Measurements from ENCODE around the gene VAT1L. TPM values are rescaled to one million over a fixed set of nuclear protein-coding genes. Genes with fewer than 3 reads are reported as not detected.
"Not testable (repeated sequence)": the region's sequence is repeated elsewhere in the genome, so short reads cannot be mapped to it uniquely, and the experiment has no call there.

Gene VAT1L
- total RNA-seq, 1 donor from 2014 or later: 0.23 TPM

DNA sequence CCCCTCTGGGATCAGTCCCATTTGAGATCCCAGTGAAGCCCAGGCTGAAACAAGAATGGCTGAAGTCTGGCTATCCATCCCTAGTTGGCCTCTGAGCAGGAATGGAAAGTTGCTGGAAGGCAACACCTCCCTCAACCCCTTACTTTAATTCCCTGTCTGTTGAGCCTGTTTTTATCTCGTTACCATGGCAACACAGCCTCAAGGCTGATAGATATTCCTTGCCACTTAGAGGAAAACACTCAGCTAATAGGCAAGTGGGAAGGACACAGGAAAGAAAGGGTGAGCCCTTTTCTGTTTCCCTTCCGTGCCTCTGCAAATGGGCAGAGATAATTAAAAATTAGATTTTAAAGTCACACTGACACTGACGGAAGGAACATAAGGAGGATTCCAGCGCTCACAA is 158.5 kb downstream of the VAT1L start:
- ATAC-seq (no peak), DNase-seq (ENCODE audit: low spot score) (no peak)

DNA sequence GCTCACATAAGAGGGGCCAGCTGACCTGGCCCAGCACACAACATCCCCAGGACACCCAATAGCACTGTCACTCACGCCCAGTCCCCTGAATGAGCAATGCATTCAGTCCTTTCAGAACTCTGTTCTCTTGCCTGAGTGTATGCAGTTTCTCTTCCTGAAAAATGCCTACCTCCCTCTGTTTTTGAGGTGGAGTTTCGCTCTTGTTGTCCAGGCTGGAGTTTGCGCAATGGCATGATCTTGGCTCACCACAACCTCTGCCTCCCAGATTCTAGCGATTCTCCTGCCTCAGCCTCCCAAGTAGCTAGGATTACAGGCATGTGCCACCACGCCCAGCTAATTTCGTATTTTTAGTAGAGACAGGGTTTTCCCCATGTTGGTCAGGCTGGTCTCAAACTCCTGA is 159.2 kb downstream of the VAT1L start:
- not testable (repeated sequence) for DNase-seq (ENCODE audit: low spot score); ATAC-seq

DNA sequence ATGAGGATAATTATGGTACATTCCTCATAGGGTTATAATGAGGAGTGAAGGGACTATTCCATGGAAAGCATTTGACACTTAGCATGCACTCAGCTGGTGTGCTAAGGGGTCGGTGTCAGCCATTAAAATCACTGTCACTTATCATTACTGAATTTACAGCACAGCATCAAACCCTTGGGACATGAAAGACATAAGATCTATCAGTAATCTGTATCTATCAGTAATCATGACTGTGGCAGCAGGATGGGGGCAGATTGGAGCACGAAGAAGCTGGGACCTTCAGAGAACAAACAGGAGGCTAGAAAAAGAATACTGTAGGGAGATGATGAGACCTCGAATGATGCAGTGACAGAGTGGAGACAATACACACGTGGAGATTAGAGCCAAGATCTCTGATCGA is 160.5 kb downstream of the VAT1L start:
- ATAC-seq: no peak
- DNase-seq (ENCODE audit: low spot score): no peak

DNA sequence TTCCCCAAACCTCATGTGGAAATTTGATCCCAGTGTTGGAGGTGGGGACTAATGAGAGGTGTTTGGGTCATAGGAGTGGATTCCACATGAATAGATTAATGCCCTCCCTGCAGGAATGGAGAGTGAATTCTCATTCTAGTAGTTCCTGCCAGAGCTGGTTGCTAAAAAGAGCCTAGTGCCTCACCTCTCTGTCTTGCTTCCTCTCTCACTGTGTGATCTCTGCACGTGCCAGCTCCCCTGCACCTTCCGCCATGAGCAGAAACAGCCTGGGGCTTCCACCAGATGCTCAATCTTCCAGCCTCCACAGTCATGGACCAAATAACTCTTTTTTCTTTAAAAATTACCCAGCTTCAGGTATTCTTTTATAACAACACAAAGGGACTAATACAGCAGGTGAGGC is 161.1 kb downstream of the VAT1L start:
- no peak for ATAC-seq
- DNase-seq (ENCODE audit: low spot score): no peak

DNA sequence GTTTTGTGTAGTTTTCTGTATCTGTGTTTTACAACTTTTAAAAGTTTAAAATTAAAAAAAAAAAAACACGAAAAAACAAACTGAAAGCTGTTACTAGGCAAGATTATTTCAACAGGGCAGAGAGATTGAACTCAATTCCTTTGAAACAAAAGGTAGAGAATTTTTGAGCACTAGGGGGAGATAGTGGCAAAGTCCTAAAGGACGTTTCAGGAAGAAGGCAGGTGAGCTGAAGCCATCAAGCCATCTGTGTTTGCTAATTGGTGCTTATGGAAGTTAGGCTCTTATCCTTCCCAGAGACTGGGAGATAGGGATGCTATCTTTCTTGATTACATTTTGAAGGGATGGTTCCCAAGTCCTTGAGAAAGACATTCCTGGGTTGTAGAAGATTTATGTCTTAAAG is 163.4 kb downstream of the VAT1L start:
- ATAC-seq (peak; percentile 82), DNase-seq (ENCODE audit: low spot score) (no peak)

DNA sequence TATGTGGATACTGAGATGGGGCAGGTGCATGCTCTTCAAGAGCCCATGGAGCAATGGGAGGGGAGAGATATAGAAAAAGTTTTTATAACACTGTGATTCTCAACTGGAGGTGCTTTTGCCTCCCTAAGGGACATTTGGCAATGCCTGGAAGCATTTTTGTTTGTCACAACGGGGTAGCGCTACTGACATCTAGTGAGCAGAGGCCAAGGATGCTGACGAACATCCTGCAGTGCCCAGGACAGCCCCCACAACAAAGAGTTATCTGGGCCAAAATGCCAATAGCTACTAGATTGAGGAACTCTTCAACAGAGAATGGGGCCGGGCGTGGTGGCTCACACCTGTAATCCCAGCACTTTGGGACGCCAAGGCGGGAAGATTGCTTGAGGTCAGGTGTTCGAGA is 166.8 kb downstream of the VAT1L start:
- no peak for ATAC-seq

DNA sequence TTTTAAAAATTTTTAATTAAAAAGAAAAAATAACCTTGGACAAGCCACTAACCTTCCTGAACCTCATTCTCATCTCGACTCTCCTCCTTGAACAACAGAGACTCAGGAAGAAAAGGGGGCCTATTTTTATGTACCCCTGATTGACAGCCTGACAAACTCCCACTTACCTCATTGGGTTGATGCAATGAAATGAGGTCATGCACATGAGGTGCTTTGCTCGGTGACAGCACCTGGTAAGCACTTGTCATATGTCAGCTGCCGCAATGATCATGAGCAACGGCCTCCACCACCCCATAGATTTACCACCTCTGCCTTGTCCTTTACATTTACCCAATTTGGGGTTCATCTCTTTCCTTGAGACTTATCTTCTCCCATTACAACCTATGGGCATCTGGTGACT is 167.9 kb downstream of the VAT1L start:
- DNase-seq (ENCODE audit: low spot score) (no peak), ATAC-seq (no peak)

More for the DNA sequence above, 166.8 kb downstream of the VAT1L start:
- DNase-seq (ENCODE audit: low spot score): no peak

DNA sequence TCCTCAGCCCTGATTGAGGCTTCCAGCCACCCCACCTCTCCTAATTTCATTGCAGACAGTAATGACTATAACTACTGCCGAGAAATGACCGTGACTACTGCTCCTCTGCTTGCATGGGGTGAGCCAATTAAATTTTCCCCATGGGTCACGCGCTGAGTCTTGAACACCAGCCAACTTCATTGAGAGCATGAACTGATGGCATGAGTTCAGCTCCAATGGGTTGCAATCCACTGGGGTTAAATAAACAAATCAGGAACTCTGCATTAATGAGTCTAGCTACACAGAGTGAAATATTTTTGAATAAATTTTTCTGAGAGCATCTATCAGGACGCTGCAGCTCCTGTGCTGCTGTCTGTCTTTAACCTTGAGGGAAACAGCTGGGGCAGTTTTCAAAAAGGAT is 172.4 kb downstream of the VAT1L start:
- DNase-seq (ENCODE audit: low spot score) (no peak), ATAC-seq (no peak)

DNA sequence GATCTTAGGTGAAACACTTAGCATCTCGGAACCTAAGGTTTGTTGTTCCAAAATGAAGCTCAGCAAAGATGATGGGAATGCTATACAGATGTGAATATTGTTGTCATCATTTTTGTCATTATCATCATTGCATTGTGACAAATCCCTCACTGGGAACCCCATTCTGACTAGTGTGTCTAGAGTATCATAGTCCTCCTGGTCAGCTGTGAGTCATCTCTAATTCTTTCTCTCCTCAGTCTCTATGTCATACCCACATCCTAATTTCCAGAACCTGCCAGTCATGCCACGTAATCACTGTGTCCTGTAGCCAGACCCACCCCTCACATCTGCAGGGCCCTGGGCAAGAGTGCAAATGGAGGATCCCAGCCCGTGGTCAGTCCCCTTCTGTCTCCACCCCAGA is 173.4 kb downstream of the VAT1L start:
- no peak for ATAC-seq
- no peak for DNase-seq (ENCODE audit: low spot score)

DNA sequence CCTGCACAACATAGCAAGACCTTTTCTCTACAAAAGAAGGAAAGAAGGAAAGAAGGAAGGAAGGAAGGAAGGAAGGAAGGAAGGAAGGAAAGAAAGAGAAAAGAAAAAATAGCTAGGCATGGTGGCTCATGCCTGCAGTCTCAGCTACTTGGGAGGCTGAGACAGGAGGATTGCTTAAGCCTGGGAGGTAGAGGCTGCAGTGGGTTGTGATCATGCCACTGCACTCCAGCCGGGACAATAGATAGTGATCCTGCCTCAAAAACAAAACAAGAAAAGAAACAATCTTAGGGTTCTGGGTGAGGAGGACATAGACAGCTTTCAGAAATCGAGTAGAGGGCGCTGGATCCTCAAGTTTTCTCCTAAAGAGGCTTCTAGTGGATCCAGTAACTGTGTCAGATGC is 174.3 kb downstream of the VAT1L start:
- ATAC-seq (no peak), DNase-seq (ENCODE audit: low spot score) (no peak)

DNA sequence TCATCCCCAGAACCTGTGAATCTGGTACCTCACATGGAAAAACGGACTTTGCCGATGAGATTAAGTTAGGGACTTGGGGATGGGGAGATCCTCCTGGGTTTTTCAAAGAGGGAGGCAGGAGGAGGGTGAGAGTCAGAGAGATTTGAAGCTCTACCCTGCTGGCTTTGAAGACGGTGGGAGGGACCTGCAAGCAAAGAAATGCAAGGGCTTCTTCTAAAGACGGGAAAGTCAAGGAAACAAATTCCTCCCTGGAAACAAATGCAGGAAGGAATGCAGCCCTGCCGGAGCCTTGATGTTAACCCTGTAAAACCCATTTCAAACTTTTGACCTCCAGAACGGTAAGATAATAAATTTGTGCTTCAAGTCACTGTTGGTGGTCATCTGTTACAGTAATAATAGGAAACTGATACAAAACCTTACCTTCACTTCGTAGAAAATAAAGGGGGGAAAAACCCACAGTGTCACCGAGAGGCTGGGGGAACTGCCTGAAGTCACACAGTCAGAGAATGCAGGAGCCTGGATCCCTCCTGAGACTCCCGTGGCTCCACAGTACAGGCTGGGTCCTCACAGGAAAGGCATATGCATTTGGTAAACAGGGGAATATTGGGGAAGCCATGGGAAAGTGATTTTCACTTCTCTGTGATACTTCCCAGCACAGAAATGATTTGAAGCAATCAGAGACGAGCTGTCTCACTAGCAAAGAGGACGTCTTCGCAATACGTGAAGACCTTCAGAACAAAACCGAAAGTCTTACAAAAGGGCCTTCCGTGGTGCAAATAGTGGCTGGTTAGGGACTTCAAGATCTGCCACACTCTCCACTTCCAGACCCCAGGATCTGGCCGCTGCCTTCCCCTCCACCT is 175.1 kb downstream of the VAT1L start:
- DNase-seq (ENCODE audit: low spot score) (no peak), ATAC-seq (no peak)

DNA sequence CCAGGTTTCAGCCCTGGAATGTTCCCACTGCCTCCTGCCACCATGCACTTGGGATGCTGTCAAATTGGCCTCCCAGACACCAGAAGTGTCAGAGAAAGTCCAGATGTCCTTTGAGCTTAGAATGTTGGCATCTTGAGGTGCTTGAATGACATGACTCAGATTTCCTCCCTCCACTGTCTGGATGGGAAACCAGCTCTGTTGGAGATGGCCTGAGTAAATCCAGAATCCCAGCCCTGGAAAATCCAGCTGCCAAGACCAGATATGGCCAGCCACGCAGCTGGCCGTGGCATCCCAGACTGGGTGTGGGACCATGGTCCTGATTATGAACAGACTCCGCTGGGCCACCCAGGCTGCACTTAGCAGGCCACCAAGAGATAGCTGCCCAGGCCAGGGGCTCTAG is 177.0 kb downstream of the VAT1L start:
- ATAC-seq: no peak
- no peak for DNase-seq (ENCODE audit: low spot score)

DNA sequence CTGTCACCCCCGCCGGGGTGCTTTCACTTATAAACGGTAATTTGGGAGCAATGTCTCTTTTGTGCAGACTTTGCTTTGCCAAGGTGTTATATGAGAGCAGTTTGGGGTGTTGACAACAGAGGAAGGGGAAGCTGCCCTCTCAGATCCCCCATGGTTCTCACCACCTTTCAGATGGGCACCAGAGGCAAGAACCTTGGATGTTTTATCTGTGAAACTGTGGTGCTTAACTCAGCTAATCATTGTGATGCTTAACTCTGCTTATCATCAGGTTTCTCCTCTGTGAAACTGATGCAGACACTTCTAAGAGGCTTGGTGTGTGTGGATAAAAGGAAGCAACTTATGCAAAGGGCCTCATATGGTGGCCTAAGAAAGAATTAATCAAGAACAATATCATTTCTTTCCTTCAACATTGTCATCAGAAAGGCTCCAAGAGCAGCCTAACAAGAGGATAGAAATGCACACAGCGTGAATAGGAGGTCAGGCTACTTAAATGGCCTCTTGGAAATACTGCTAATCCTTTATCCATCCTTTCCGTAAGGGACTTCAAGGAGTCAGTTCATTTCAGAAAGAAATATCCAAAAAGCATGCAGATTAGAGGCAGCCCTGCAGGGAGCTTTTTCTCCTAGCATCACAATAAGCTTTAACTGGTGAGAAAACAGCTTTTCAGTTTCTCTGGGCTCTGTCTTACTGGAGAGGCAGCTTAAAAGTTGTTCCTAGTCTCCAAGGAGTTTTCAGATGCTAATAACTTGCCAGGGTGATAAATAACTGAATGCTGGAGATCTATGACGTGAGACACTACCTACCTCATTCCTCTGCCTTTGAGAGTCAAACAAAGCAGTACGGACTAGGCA is 178.9 kb downstream of the VAT1L start:
- no peak for DNase-seq (ENCODE audit: low spot score)
- no peak for ATAC-seq

DNA sequence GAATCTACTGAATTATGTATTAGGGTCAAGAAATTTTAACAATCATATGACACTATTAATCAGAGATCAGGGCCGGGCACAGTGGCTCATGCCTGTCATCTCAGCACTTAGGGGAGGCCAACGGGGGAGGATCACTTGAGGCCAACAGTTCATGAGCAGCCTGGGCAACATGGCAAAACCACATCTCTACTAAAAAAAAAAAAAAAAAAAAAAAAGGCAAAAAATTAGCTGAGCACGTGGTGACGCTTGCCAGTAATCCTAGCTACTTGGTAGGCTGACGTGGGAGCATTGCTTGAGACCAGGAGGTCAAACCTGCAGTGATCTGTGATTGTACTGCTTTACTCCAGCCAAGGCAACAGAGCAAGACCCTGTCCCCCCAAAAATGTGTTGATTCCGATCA is 181.5 kb downstream of the VAT1L start:
- ATAC-seq: no peak

DNA sequence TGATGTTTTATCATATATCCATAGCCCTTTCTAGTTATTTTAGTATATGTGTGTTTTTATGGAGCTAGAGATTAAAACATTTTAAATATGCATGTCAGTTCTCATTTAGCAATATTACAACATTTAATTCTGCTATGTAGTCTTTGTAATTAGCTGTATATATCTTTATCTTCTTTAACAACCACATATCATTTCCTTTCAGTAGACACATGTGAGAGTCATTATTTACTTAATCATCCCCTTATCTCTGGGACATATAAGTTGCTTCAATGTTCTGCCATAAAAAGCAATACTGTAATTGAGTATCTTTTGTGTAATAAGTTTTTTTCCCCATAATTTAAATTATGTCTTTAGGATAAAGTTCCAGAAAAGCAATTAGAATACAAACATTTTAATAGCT is 182.0 kb downstream of the VAT1L start:
- DNase-seq (ENCODE audit: low spot score) (no peak), ATAC-seq (no peak)

More for the DNA sequence above, 181.5 kb downstream of the VAT1L start:
- no peak for DNase-seq (ENCODE audit: low spot score)

DNA sequence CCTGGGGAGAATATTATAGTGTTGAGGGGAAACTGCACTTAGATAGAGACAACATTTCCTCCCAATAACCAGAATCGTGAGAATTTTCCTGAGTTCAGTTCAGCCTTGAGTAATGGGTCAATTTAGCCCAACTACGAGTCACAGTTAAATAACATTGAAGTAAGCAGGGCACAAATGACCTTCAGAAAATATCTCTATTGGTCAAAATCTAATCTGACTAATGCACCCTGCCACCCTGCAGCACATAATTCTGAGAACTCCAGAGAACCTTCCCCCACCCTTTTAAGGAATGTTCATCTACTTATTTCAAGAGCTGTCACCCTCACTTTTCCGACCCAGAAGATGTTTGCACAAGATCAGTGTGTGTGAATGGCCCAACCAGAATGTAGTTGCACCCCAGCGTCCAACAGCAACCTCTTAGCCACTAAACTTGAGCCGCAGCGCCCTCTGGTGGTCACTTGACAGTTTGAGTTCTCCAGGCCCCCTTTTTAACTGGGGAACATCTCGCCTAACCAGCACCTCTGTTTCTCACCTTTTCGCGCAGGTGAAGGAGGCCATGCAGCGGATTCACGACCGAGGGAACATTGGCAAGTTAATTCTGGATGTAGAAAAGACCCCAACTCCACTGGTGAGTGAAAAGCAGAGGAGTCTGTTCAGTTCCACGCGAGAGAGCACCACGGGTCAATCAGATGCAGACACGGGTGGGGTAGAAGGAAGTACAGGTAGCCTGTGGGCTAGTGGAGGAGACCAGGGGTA is 183.1 kb downstream of the VAT1L start:
- DNase-seq (ENCODE audit: low spot score) (peak; percentile 73), ATAC-seq (peak; percentile 98)

DNA sequence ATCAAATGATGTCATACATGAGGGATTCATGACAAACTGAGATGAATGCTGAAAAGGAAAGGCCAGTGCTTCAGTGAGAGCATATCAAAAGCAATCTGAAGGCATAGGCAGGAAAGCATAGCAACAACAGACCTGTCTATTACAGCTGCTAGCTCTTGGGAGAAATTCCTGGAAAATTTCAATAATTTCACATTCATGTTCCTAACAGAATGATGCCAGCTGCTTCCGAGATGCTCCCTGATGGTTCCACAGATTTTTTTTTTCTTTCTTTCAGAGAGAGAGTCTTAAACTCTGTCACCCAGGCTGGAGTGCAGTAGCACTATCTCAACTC is 183.7 kb downstream of the VAT1L start:
- ATAC-seq: no peak
- DNase-seq (ENCODE audit: low spot score): no peak

DNA sequence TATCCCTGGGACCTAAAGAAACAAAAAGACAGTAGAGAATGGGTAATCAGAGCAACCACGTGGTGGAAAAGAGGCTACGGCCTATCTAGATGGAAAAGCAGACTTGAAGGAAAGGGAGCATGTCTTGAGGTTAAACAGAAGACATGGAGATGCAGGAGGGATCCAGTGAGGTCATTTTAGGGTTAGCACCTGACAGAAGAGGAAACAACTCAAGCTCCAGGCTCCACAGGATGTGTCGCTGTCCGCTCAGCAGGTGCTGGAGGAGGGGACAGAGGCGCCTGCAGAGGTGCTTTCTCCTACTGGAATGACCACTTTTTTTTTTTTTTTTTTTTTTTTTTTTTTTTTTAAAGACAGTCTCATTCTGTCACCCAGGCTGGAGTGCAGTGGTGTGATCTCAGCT is 186.5 kb downstream of the VAT1L start:
- DNase-seq (ENCODE audit: low spot score): no peak
- ATAC-seq: no peak

DNA sequence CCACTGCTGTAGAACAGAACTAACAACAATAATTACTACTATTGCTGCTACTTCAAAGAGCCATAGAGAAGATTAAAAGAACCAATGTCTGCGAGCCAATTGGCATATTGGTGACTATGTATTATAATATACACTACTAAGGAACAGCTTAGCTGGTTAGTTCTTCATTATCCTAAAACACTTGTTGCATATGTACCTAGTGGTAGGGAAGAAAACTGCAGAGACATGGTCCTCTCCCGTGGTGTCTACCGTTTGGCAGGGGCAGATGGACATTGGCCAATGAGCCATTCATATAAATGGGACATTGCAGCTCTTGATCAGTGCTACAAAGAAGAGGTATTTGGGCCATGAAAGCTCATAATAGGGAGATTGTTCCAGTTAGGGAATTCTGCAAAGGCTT is 187.6 kb downstream of the VAT1L start:
- DNase-seq (ENCODE audit: low spot score) (no peak), ATAC-seq (no peak)

DNA sequence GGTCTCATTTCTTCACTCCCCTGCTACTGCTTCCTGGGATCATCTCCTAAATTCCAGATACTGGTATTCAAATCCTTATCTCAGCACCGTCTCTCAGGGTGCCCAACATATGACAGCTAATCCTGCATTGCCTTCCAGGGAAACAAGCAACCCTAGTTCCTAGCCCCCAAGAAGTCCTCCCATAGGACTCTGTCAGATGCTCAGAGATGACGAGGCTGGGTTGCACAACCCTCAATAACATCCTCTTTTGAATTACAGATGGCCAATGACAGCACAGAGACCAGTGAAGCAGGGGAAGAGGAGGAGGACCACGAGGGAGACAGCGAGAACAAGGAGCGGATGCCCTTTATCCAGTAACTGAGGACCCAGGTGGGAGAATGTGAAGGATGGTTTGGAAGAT is 189.0 kb downstream of the VAT1L start:
- DNase-seq (ENCODE audit: low spot score): no peak

DNA sequence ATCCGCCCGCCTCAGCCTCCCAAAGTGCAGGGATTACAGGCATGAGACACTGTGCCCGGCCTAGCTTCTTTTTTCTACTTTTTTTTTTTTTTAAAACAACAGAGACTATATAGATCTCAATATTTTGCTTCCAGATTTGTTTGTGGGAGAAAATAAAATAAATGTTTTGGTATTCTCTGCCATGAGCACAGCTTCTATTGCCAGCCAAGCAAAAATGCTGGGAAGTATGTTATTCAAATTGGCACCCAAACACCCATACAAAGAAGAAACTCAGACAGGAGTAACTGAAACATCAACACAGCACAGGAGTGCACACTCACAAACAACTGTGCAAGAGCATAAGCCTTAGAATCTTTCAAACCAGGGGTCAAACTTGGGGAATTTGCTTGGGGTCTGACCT is 196.7 kb downstream of the VAT1L start:
- no peak for ATAC-seq
- no peak for DNase-seq (ENCODE audit: low spot score)

More for the DNA sequence above, 189.0 kb downstream of the VAT1L start:
- ATAC-seq: no peak

Measured in left lobe of liver (tissue), 2 donors.